ENCODE measurements around the gene HIBADH.

Gene HIBADH

GRCh38 chr7:27601217-27601616 lies 61.5 kb downstream of the HIBADH start:
- ChIA-PET POLR2A (no interaction called here), CTCF (interaction anchor here (1.1 kb wide), 1 partner anchor 25 kb away, joined by 3 read pairs; no protein-coding TSS in a partner anchor)
- no peak for DNase-seq (ENCODE audit: extremely low spot score)
- no peak for TF ChIP-seq CTCF (IDR thresholded peaks at IDR 0.05; ENCODE audit: control extremely low read depth, extremely low read depth, low read depth, missing control alignments)

DNA sequence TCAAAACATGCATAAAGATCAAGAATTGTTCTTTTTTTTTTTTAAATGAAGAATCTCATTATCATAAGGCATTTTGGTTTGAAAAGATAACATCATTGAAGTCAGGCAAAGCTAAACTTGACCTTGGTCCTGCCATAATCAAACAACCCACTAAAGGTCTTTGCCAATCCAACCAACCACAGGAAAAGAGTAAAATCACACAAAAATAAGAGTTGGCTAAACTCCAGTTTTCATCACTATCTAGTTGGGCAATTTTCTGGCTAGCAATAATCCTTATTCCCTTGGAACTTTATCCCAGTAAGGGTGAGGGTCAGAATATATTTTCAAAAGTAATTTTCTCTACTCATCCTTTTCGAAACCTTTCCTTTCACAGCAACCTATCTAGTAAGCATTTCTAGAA lies 62.4 kb downstream of the HIBADH start:
- ChIA-PET CTCF (no interaction called here), POLR2A (no interaction called here)
- TF ChIP-seq CTCF (IDR thresholded peaks at IDR 0.05; ENCODE audit: control extremely low read depth, extremely low read depth, low read depth, missing control alignments) = no peak
- no peak for DNase-seq (ENCODE audit: extremely low spot score)

DNA sequence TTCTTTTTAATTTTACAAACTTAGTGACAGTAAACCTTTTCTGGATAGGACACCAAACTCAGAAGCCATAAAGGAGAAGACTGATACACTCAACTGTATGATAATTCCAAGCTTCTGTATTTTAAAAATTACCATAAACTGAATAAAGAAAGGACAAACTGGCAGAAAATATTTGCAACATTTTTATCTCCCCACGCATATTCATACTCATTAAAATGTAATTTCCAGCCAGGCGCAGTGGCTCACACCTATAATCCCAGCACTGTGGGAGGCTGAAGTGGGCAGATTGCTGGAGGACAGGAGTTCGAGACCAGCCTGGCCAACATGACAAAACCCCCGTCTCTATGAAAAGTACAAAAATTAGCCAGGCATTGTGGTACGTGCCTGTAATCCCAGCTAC lies 67.7 kb downstream of the HIBADH start:
- TF ChIP-seq CTCF (IDR thresholded peaks at IDR 0.05; ENCODE audit: control extremely low read depth, extremely low read depth, low read depth, missing control alignments) = no peak

GRCh38 chr7:27593226-27593625 lies 69.5 kb downstream of the HIBADH start:
- CTCF ChIA-PET = no interaction called here
- TF ChIP-seq CTCF (IDR thresholded peaks at IDR 0.05; ENCODE audit: control extremely low read depth, extremely low read depth, low read depth, missing control alignments) = no peak
- no peak for DNase-seq (ENCODE audit: extremely low spot score)
- POLR2A ChIA-PET = no interaction called here

More for the DNA sequence above, 67.7 kb downstream of the HIBADH start:
- no peak for DNase-seq (ENCODE audit: extremely low spot score)
- CTCF ChIA-PET = interaction anchor here (1.4 kb wide), 2 partner anchors 10 to 18 kb away, joined by 3 read pairs; no protein-coding TSS in a partner anchor
- POLR2A ChIA-PET = no interaction called here

DNA sequence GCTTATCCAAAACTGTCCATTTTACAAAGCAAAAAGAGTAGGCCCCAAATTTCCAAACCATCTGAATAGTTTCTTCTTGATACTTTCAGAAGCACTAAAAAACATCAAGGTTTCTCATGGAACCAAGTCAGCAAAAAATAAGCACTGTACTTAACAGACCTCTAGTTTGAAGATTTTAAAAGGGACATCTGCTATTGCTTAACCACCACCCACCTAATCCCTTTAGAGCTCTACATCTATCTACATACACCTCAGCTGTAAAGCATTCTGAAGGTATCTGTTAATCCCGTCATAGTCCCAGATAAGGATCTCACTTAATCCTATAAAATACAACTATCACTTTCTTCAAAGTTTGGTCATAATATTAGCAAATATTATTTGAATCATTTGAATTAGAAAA lies 72.3 kb downstream of the HIBADH start:
- no peak for DNase-seq (ENCODE audit: extremely low spot score)
- ChIA-PET CTCF (no interaction called here), POLR2A (no interaction called here)

DNA sequence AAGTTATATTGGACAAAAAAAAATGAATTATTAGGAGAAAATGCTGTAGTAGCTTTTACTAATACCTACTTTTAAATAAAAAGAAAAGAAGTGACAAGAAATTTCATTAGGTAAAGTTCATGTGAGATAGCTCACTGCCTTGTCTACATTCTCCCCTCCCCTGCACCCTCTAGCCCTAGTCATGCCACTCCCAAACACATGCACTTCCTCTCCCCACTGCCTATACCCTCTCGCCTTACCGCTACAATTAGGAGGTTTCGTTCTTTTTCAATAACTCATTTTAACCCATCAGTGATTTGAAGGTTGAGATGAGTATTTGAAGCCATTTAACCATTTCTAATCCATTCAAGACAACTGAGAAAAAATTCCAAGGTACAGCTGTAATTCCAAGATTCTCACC lies 75.3 kb downstream of the HIBADH start:
- TF ChIP-seq CTCF (IDR thresholded peaks at IDR 0.05; ENCODE audit: control extremely low read depth, extremely low read depth, low read depth, missing control alignments) = no peak
- ChIA-PET POLR2A (no interaction called here), CTCF (interaction anchor here (1.1 to 2.3 kb wide), 4 partner anchors 10 to 187 kb away, joined by 3 to 17 read pairs (median 4); no protein-coding TSS in a partner anchor)
- no peak for DNase-seq (ENCODE audit: extremely low spot score)

More for the DNA sequence above, 72.3 kb downstream of the HIBADH start:
- TF ChIP-seq CTCF (IDR thresholded peaks at IDR 0.05; ENCODE audit: control extremely low read depth, extremely low read depth, low read depth, missing control alignments) = no peak

DNA sequence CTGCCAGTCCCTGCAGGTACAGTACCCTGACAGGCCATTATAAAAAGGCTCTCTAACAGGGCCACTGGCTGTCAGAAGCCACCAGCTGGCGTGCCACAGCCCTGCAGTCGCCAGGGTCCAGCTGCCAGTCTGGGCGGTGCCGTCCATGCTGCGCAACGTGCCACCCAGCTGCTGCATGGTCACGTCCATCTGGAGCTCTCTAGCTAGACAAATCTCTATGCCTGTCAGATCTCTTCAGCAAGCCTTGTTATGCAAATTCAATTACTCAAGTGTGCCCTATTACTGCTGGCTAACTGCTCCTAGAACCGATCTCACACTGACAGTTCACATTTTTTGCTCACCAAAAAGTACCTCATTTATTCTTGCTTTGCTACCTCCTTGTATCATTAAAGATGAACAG lies 75.9 kb downstream of the HIBADH start:
- TF ChIP-seq CTCF (IDR thresholded peaks at IDR 0.05; ENCODE audit: control extremely low read depth, extremely low read depth, low read depth, missing control alignments) = no peak
- ChIA-PET POLR2A (no interaction called here), CTCF (interaction anchor here (1.0 to 2.3 kb wide), 7 partner anchors 10 to 391 kb away, joined by 3 to 17 read pairs (median 3); no protein-coding TSS in a partner anchor)
- DNase-seq (ENCODE audit: extremely low spot score) = peak; percentile 52

All from GM10248 (cell line).